Vagina (tissue), 2 donors: ENCODE results near the gene RTP4. TPM values are rescaled to one million over a fixed set of nuclear protein-coding genes. Genes with fewer than 3 reads are reported as not detected.

Experiments used
- DNase-seq, 2 donors: peaks; one replicate each; pipeline ENCODE4 v3.0.0-alpha.2; 2017; ENCODE audit errors: extremely low spot score in 2 of 2
- H3K27ac ChIP-seq: fragments of 200-600 bp; sonication (generic); one replicate; pipeline ENCODE4 v1.5.1; 2019
- H3K27me3 ChIP-seq: fragments of 200-600 bp; sonication (generic); one replicate; pipeline ENCODE4 v1.5.1; 2019
- H3K36me3 ChIP-seq, 2 donors: fragments of 200-600 bp; sonication (generic); one replicate each; pipeline ENCODE4 v1.5.1; 2017 to 2019
- H3K4me1 ChIP-seq: fragments of 200-600 bp; sonication (generic); one replicate; pipeline ENCODE4 v1.5.1; 2019
- H3K4me3 ChIP-seq, 2 donors: fragments of 200-600 bp; sonication (generic); 1 replicate in 1 of 2; 2 replicates in 1 of 2; pipeline ENCODE4 v1.5.1; 2016 to 2019
- H3K9me3 ChIP-seq: fragments of 200-600 bp; sonication (generic); one replicate; pipeline ENCODE4 v1.5.1; 2019
- CTCF ChIP-seq, 3 experiments: fragments of 450-650 bp in 2 of 3; fragments of 200-600 bp in 1 of 3; sonication (generic) in 1 of 3; IDR thresholded peaks; one replicate each; pipeline ENCODE4 v1.5.1; 2017 to 2019; ENCODE audit warnings: antibody characterized with exemption in 3 of 3, mild to moderate bottlenecking in 2 of 3, moderate library complexity in 2 of 3
- POLR2A ChIP-seq, 2 donors: fragments of 450-650 bp; IDR thresholded peaks; one replicate each; pipeline ENCODE4 v1.6.1; 2017; ENCODE audit warnings: antibody characterized with exemption in 2 of 2, mild to moderate bottlenecking in 2 of 2, moderate library complexity in 2 of 2
- POLR2AphosphoS5 ChIP-seq, 2 donors: sonication (generic); formaldehyde crosslinking; IDR thresholded peaks; one replicate each; pipeline ENCODE4 v1.9.0; 2017; ENCODE audit warnings: antibody characterized with exemption in 2 of 2, mild to moderate bottlenecking in 2 of 2, low read depth in 1 of 2; ENCODE audit not compliant: insufficient read depth in 1 of 2
- intact Hi-C: fragments of 100-400 bp; cut with DNase I; formaldehyde crosslinking; loops from one replicate; pipeline ENCODE4 v1.15.1; 2023
- total RNA-seq: library from RNA; depleted of rRNA; stranded (reverse); fragments of >200 nt; gene quantifications from one replicate; pipeline ENCODE4 v1.2.3, GENCODE V29; 2016

The RTP4 gene
- total RNA-seq, result 0.98 TPM

- no peak for DNase-seq
- H3K27me3 ChIP-seq, result no peaks in the 10 kb centered on the region
- intact Hi-C loops, result no loop called here
- TF ChIP-seq POLR2A (IDR thresholded peaks at IDR 0.05), result no peak
- no peak for TF ChIP-seq CTCF (IDR thresholded peaks at IDR 0.05)
- TF ChIP-seq POLR2AphosphoS5 (IDR thresholded peaks at IDR 0.05; ENCODE audit: insufficient read depth in 1 of 2, low read depth in 1 of 2), result peak in 1 of 2 donors; percentile 32
- H3K9me3 ChIP-seq, result no peaks in the 10 kb centered on the region
- H3K36me3 ChIP-seq, result peaks cover 0 to 6% of the 10 kb centered on the region in 2 donors
- peaks cover 30% of the 10 kb centered on the region for H3K4me1 ChIP-seq
- peak within 1 kb of the TSS; percentile 95 for H3K27ac ChIP-seq
- H3K4me3 ChIP-seq, result peak within 1 kb of the TSS; percentile 56 to 59
Measured at GRCh38 chr3:187368251-187369088, at the start of gene RTP4. TSS of gene RTP4 (plus strand) at chr3:187368385. CDS start at chr3:187368442, 57 bp downstream.

- DNase-seq, result peak in 1 of 2 donors; percentile 74
- no peak for TF ChIP-seq POLR2A (IDR thresholded peaks at IDR 0.05)
- TF ChIP-seq POLR2AphosphoS5 (IDR thresholded peaks at IDR 0.05; ENCODE audit: insufficient read depth in 1 of 2, low read depth in 1 of 2), result no peak
- TF ChIP-seq CTCF (IDR thresholded peaks at IDR 0.05), result peak; percentile 80 to 87 (median 86)
- Histone ChIP-seq H3K36me3 (no peaks in the 10 kb centered on the region), H3K27ac (peak overlapping the region; percentile 64), H3K9me3 (no peaks in the 10 kb centered on the region), H3K27me3 (no peaks in the 10 kb centered on the region), H3K4me3 (peak overlapping the region; percentile 22 to 41), H3K4me1 (peaks cover 9% of the 10 kb centered on the region)
- intact Hi-C loops, result loop anchor here (5.0 to 10.0 kb wide), 2 partner anchors 94 to 358 kb away; no protein-coding TSS in a partner anchor
Measured at GRCh38 chr3:187318819-187319616, 49.2 kb upstream of the RTP4 start.

GRCh38 chr3:187319699-187320302 is 48.4 kb upstream of the RTP4 start:
- intact Hi-C loops, result loop anchor here (5.0 to 10.0 kb wide), 2 partner anchors 95 to 358 kb away; no protein-coding TSS in a partner anchor
- TF ChIP-seq POLR2AphosphoS5 (IDR thresholded peaks at IDR 0.05; ENCODE audit: insufficient read depth in 1 of 2, low read depth in 1 of 2) (no peak), POLR2A (IDR thresholded peaks at IDR 0.05) (no peak), CTCF (IDR thresholded peaks at IDR 0.05) (peak; percentile 56 to 87 (median 63))
- Histone ChIP-seq H3K36me3 (no peaks in the 10 kb centered on the region), H3K27me3 (no peaks in the 10 kb centered on the region), H3K9me3 (no peaks in the 10 kb centered on the region), H3K4me3 (peak overlapping the region in 1 of 2 donors; percentile 41), H3K27ac (no peak overlapping the region), H3K4me1 (peaks cover 9% of the 10 kb centered on the region)
- DNase-seq, result peak in 1 of 2 donors; percentile 25

GRCh38 chr3:187321766-187322165 is 46.4 kb upstream of the RTP4 start:
- Histone ChIP-seq H3K27ac (no peak overlapping the region), H3K4me3 (no peak overlapping the region), H3K4me1 (peaks cover 9% of the 10 kb centered on the region), H3K36me3 (no peaks in the 10 kb centered on the region), H3K9me3 (no peaks in the 10 kb centered on the region), H3K27me3 (no peaks in the 10 kb centered on the region)
- intact Hi-C loops, result no loop called here
- peak in 1 of 2 donors; percentile 76 for DNase-seq
- TF ChIP-seq POLR2AphosphoS5 (IDR thresholded peaks at IDR 0.05; ENCODE audit: insufficient read depth in 1 of 2, low read depth in 1 of 2) (no peak), POLR2A (IDR thresholded peaks at IDR 0.05) (no peak)

GRCh38 chr3:187322291-187322690 is 45.9 kb upstream of the RTP4 start:
- intact Hi-C loops, result no loop called here
- Histone ChIP-seq H3K4me3 (no peak overlapping the region), H3K27me3 (no peaks in the 10 kb centered on the region), H3K36me3 (no peaks in the 10 kb centered on the region), H3K9me3 (no peaks in the 10 kb centered on the region), H3K27ac (no peak overlapping the region), H3K4me1 (peaks cover 9% of the 10 kb centered on the region)
- TF ChIP-seq POLR2A (IDR thresholded peaks at IDR 0.05) (no peak), POLR2AphosphoS5 (IDR thresholded peaks at IDR 0.05; ENCODE audit: insufficient read depth in 1 of 2, low read depth in 1 of 2) (no peak), CTCF (IDR thresholded peaks at IDR 0.05) (no peak)
- DNase-seq, result peak in 1 of 2 donors; percentile 11
